CD1c-positive myeloid dendritic cell (primary cell): ENCODE data around the gene NSMCE1.

Experiments used
- DNase-seq: peaks from one replicate; pipeline ENCODE4 v3.0.0-alpha.2; 2016; ENCODE audit errors: extremely low spot score

The NSMCE1 gene

DNA sequence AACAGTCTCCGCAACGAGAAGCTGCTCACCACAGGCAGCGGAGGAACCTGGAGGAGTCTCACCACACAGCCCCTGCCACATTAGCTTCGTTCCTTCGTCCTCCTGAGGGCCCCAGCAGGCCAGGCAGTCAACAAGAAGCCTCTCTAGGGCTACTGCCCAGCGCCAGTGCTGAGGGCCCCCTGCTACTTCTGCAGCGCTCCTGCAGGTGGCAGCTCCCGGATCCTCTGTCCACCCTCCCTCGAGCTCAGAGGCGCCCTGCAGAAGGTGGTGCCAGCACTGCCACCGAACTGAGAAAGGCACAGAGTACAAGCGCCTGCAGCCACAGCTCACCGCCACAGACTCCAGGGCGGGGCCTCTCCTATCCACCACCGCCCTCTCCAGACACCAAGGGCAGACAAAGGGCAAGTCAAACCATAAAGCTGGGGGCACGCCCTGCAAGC, 38.0 kb downstream of the NSMCE1 start:
- DNase-seq, result peak; percentile 24

DNA sequence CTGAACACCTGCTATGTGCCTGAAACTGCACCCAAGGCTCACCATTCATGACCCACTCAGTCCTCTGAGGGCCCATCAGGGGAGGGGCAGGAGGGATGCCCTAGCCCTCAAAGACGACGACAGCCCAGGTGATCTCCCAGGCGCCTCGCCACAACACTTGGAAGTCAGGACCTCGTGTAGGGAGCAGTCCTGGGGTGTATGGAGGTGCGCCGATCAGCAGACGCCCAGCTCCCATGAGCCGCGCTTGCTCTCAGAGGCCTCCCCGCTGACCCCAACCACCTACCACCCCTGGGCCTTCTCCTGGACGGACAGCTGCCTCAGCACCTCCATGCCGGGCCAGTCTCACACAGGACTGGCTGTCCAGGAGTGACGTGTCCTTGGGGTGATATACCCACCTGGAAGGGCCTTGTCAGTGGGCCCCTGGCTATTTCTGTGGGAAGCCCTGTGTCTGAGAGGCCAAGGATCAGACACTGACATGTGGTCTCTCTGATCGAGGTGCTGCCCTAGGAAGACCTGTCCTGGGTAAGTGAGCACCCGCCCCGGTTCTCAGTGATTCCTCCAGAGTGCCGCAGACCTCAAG, 38.6 kb downstream of the NSMCE1 start:
- DNase-seq, result no peak

DNA sequence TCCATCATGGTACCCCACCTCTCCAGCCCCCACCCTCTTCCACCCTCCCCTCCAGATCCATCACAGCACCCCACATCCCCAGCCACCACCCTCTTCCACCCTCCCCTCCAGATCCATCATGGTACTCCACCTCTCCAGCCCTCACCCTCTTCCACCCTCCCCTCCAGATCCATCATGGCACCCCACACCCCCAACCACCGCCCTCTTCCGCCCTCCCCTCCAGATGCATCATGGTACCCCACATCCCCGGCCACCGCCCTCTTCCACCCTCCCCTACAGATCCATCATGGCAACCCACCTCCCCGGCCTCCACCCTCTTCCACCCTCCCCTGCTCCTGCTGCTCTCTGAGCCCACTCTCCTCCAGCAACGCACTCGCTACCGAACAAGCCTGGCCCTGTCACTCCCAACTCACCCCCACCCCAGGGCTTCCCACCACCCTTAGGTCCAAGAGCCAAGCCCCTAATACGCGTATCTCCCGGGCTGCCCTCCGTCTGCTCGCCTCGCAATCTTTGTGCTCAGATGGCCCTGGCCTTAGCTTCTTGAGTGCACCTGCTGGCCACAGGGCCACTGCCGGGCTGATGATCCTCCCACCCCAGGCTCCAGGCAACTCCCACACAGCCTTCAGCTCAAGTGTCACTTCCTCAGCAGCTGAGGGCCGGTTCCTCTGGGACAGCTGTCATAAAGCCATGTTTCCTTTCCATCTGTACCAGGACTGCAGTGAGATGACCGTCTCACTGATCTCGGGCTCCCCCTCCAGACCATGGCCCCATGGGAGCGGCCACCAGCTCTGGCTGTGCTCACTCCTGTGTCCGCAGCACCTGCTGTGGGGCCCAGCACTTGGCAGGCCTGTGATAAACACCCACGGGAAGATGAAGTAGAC, 39.7 kb downstream of the NSMCE1 start:
- peak; percentile 83 for DNase-seq

DNA sequence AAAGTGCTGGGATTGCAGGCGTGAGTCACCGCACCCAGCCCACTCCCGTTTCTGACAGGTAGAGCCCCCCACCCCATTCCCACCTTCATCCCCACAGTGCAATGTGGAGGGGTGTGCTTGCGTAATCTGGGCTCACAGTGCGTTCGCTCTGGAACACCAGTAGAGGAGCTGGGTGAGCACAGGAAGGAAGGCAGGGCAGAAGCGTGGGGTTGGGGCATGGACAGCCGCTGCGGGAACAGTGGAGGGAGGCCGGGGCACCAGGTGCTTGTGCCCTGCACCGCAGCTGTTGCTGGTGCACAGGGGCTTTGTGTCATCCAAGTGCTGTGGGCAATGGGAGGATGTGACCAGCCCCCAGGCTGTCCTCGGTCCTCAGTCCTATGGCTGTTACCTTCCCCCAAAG, 40.5 kb downstream of the NSMCE1 start:
- no peak for DNase-seq

DNA sequence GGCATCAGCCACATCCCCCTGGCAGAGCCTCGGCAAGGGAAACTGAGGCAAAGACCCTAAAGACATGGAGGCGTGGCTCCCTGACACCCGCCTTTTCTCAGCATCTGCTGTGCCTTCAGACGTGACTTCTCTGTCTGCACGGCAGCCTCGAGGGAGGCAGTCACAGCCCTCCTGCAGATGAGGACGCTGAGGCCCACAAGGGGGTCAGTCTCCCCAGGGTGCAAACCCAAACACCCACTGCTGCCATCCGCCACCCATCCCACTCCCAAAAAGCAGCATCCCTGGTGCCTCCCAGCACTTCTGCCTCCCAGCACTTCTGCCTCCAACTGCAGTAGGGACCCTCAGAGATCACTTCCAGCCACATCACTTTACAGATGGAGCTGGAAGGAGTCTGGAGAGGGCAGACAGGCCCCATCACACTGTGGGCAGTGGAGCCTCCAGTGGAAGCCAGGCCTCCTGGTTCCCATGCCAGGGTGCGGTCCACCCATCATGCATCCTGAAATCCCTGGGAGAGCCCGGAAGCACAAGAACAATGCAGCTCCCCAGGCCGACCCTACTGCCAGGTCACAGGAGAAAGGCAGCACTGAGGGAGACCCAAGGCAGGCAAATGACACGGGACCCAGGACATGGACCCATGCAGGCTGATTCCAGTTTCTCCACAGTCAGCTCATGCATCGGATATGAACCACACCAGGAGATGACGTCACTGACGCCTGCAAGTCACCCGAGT, 41.4 kb downstream of the NSMCE1 start:
- no peak for DNase-seq

DNA sequence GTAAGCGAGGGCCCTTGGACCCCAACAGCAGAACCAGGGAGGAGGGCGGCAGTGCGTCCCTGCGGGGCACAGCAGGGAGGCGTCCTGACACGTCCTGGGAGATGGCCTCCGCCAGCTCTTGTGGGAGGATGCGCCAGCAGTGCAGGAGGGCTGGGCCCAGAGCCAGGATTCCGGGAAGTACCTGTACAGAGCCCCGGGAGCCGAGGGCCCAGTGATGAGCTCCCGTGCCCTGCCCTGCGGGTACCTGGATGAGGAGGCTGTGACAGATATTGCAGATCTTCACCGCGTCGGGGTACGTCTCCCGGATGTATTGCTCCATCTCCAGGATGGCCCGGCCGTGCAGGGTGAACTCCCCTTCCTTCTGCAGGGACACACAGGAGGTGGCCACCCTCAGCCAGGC, 42.1 kb downstream of the NSMCE1 start:
- no peak for DNase-seq

DNA sequence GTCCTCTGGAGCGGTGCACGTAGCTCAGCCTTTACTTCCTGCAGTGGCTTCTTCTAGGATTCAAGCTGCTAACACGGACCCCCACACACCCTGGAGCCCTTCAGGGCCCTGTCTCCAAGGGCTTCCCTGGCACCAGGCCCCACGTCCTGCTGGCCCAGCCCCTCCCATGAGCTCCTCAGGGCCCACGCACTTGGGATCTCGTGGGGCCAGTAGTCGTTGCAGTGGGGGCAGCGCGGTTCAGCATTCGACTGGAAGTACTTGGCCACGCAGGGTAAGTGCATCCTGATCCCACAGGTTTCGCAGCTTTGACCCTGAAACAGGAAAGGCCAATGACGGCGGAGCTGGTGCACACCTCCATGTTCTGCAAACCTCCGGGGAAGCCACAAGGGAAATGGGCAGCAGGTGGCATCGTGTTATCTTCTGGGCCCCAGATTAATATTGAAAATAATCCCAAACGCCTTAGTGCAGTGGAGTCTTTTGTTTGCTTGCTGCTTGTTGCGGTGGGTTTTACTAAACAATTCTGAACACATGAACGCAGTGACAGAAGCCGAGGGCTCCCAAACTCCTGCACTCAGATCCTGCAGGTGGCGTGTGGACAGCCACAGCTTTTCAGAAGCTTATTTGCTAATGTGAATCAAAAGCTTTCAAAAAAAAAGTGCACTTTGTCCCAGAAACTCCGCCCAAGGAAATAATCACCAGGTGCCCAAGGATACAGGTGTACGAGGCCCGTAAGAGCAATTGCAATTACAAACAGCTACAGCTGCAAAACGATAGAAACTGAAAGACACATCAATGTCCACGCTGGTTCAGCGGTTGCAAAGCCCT, 42.8 kb downstream of the NSMCE1 start:
- DNase-seq, result no peak

DNA sequence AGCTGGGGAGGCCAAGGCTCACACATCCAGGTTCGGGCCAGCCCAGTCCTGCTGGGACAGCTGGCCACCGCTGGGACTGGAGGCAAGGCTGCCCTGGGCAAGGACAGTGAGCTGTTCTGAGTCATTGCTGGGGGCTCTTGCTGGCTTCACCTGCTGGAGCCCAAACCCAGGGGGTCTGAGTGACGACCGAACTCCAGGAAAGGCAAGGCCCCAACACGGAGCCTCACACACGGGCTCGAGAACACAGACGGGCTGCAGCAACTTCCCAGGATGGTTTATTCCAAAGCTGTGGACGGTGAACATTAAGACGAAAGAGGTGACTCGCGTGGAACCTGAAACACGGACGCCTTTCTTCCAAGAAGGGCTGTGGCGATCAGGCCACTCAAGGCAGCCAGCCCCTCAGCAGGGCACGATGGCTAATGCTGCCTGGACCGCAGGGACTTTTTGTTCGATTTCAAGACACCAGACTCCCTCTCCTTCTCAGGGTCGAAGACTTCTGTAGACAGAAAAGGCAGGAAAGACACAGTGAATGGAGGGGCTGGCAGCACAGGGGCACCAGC, 43.8 kb downstream of the NSMCE1 start:
- DNase-seq, result no peak

DNA sequence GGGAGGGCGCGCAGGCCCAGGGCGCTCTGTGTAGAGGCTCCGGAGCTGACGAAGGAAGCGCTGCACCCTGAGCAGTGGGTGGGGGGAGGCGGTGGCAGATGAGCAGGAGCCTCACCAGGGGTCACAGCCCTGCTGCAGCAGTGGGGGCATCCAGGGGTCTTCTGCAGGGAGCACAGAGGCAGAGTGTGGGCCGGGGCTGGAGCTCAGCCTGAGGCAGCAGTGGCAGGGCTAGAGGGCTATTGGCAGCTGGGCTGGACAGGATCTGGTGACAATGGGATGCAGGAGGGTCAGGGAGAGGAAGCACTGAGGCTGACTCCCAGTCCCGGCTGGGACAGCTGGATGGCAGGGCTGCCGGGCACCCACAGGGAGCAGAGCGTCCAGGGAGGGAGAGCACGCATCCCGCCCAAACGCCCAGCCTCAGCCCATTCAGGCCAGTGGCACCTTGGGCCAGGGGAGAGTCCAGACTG, 44.3 kb downstream of the NSMCE1 start:
- DNase-seq, result no peak

DNA sequence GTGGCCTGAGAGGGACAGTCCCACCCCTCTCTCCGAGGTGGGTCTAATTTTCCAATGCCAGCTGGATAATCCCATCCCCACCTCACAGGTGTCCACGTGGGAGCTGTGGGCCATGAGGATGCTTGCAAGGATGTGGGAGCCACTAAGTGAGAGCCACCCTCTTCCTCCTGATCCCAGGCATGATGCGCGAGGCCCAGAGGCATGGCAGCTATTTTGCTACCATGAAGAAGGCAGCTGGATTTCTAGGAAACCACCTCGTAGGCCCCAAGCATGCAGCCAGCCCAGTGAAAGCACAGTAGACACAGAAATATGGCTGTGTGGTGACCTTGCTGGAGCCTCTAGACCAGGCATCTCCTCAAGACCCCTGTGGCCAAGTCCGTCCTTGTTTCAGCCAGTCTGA, 44.9 kb downstream of the NSMCE1 start:
- DNase-seq, result no peak

DNA sequence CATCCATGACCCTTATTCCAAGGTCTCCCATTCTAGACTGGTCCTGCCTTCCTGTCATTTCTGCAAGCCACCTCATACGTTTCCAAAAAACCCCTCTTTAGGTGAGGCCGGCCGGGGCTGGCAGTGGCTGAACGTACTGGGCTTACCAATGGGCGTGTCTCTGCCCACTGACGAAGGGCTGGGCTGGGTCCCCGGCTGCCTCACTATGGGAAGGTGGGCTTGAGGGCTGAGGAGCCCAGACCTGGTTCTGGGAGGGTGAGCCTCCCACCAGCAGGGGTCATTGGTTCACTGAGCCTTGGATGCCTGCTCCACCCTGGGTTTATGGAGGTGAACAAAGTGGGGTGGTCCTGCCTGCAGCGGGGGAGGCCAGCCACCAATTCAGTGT, 45.4 kb downstream of the NSMCE1 start:
- DNase-seq, result no peak

DNA sequence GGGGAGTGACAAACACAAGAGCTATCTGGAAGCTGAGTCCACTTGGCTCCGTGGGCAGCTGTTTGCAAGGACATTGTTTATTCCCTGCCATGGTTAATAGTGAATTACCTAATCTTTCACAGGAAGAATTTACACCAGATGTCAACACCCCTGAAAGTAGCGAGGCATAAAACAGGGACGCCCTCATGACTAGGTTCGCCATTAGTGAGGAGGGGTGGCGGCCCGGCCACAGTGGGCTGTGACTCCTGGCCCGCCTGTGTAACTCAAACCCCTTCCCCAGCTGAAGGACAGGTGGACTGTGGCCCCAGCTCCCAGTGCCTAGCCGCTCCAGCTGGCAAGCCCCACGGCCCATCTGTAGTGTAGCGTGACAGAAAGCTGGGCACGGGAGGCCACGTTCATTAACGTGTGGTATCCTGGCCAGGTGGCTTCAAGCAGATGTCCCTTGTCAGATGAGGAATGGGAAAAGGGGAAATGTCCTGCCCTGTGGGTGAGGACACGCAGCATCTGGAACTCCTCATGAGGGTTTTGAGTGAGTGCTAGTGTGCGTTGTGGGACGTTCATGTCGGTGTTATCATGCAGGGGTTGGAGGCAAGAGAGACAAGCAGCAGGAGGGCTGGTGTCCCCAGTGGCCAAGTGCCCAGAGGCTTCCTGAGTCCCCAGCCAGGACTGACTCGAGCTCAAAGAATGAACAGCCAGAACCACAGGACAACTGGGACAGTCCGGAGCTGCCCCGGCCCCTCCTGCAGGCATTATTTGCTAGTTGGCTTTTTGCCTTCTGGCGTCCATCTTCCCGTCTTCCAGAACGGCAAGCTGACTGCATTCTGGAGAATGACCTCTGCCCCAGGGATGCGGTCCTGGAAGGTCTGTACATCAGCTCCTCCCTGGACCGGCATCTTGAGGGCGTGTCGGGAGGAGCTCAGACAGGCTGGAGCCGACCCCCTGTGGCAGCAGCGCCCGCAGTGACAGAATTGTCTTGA, 46.0 kb downstream of the NSMCE1 start:
- no peak for DNase-seq

DNA sequence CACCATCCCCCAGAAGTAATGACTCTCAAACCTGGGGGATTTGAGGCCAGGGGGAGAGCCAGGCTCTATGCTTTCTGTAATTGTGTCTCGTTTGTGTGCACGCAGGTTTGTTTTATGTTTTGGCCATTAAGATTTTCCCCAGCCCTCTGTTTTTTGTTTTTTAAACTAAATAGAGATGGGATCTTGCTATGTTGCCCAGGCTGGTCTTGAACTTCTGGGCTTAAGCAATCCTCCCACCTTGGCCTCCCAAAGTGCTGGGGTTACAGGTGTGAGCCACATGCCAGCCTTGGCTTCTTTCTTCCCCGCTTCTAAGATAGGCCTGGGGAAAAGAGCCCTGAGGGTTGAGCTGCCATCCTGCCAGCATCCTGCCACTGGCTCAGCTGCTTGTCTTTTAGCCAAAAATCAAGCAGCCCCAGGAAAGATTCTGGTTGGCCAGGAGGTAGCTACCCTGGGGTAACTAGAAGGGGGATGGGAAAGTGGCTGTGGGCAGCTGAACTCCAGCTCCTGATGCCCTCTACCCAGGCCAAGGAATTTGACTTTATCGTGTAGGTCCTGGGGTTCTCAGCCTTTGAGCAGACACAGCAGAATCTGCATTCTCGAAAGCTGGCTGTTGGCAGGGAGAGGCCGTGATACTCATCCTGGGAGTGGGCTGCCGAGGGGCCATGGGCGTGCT, 46.9 kb downstream of the NSMCE1 start:
- DNase-seq, result no peak

DNA sequence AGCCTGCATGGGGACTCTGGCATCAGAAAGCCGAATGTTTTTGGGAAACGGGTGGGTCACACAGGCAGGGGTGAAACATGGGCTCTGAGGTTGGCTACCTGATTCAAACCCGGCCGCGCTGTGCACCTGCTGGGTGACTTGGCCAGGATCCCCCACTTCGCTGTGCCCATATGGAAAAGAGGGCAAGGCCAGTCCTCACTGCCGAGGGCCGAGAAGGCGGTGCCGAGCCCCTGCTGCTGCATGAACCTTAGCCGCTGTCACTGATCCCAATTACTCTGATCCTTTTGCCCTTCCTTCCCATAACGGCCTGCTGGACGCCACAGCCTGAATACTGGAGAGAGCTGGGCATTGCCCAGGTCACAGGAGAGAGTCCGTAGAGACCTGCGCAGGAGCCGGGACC, 47.6 kb downstream of the NSMCE1 start:
- DNase-seq, result no peak

DNA sequence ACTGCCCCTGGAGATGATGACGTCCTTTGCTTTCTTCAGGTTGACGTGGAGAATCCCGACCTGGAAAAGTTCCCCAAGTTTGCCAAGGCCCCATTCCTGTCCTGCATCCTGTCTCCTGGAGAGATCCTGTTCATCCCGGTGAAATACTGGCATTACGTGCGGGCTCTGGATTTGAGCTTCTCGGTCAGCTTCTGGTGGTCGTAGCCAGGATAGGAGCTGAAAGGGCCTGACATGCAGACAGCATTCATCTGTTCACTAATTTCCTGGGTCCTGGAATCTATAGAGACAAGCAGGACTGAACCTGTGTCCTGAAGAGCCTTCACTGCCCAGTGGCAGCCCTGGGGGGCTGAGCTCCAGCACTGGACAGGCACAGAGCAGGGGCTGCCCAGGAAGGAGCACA, 48.0 kb downstream of the NSMCE1 start:
- no peak for DNase-seq

DNA sequence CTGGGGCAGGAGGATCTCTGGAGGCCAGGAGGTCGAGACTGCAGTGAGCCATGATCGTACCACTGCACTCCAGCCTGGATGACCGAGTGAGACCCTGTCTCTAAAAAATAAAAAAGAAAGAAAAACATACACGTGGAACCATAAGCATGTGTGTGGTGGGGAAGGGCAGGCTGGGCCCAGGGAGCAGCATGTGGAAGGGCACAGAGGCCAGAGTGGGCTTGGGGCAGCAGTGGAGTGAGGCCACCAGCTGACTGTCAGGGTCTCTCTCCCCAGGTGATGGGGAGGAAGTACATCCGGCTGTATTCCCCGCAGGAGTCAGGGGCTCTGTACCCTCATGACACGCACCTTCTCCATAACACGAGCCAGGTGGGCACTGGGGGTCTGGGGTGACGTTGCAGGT, 48.5 kb downstream of the NSMCE1 start:
- no peak for DNase-seq

DNA sequence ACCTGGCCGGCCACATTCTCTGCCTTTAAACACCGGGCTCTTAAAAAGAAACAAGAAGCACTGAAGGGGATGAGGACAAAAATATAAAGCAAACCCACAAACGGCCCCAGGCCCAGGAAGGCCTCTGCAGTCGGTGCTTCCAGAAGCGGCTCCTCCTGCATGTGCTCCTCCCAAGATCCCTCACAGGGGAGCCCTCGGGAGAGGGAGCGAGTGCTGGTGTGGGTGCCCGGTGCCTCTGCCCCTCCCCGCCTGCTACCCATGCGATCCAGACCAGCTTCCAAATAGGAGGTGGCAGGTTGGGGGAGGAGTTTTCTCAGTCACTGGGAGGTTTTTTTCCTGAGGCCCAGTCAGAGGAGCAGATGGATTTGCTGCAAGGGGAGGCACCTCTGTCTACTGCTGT, 49.4 kb downstream of the NSMCE1 start:
- DNase-seq, result no peak

DNA sequence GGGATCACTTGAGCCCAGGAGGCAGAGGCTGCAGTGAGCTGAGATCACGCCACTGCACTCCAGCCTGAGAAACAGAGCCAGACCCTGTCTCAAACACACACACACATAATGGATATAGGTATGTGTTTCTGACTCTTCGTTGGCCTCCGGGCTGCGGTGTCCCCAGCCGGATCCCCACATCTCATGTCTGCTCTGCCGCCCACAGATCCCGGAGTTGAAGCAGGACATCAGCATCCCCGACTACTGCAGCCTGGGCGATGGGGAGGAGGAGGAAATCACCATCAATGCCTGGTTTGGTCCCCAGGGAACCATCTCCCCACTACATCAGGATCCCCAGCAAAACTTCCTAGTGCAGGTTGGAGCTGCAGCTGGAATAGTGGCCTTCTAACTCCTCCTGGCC, 49.8 kb downstream of the NSMCE1 start:
- DNase-seq, result no peak

DNA sequence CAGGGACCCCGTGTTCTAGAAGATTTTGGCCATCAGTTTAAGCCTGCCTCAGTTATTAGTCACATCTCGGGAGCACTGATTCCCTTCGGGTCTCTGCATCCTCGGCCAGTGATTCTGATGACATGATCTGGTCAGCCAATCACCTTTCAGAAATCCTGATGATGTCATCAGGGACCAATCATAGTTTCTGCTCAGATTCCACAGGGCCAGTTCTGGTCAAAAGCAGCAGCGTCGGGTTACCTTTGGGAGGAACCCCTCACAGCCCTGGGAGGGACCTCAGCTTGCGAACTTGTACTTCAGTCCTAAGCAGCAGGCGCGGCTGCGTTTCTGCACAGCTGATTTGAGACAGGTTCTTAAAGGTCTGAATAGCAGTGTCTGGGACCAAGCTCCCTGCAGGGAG, 51.3 kb downstream of the NSMCE1 start:
- no peak for DNase-seq
